Ramos (cell line): ENCODE results near the gene CYLD.

Experiments
- in situ Hi-C: fragments of 300-500 bp; cut with MboI; formaldehyde crosslinking; loops from one replicate; pipeline ENCODE4 v1.14.3; 2022; ENCODE audit warnings: low sequenced_read_pairs; ENCODE audit not compliant: unreplicated experiment

CYLD gene

GRCh38 chr16:50774405-50774804 is 32.5 kb downstream of the CYLD start:
- in situ Hi-C loops: no loop called here

GRCh38 chr16:50774960-50775359 is 33.1 kb downstream of the CYLD start:
- in situ Hi-C loops: no loop called here

DNA sequence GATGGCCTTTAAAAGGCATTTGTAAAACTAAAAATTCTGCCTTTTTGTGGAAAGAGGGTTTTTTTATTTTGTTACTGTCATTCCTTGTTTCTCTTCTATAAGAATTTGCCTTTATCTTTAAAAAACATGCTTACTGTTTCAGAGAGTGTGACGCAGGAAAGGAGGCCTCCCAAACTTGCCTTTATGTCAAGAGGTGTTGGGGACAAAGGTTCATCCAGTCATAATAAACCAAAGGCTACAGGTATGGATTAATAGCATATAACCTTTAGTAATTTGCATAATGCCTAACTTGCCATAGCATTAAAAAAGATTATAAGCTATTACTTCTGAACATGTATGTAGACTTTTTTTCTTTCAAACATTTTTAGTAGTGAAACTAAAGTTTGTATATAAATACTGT is 34.2 kb downstream of the CYLD start:
- in situ Hi-C loops: no loop called here

DNA sequence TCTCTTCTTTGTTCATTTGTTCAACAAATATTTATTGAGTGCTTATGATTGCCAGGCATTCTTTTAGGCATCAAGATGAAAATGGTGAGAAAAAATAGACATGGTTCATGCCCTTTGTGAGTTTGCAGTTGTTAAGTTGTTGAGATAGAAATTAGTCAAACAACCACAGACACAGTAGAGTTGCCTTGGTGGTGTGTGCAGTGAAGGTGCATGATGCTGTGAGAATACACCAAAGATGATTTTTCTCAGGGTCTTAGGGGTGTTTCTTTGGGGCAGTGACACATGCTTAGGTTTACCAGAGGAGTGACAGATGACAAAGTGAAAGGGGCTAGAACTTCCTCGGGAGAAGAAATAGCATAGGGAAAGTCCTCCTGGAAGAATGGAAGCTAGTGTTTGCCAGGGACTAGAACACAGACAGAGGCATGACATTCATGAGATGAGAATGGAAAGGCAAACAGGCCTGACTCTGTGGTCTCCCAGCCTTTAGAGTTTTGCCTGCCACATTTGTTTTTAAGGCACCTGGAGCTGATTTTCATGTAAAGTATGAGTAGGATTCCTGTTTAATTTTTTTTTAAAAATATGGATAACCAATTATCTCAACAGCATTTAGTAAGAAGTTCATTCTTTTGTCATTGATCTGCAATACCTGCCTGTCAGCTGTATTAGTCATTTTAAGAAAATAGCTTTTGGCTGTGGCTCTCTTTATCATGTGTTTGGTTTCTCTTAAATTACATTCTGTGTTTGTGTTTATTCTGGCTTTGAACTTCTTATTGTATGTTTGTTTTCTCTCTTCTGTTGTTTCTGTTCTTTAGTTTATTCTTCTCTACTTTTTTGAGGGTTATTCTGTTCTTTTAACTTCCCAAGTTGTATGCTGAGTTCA is 36.6 kb downstream of the CYLD start:
- in situ Hi-C loops: no loop called here

GRCh38 chr16:50781043-50781442 is 39.2 kb downstream of the CYLD start:
- in situ Hi-C loops: no loop called here

- in situ Hi-C loops: no loop called here
Observed at GRCh38 chr16:50781518-50781917, 39.6 kb downstream of the CYLD start.

GRCh38 chr16:50789757-50790156 is 47.9 kb downstream of the CYLD start:
- in situ Hi-C loops: no loop called here

DNA sequence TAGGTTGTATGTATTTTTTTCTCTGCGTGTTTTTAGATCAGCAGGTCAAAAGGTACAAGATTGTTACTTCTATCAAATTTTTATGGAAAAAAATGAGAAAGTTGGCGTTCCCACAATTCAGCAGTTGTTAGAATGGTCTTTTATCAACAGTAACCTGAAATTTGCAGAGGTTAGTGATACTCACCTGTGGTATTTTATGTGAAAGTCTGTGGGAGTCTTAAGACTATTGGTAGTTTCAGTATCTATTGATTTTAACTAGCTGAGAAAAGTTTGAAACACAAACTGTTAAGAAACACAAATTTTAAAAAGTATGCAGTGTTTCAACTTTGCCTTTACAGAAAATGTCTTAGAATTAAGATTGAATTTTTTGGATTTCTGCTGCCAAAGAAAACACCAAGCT is 49.6 kb downstream of the CYLD start:
- in situ Hi-C loops: no loop called here

- in situ Hi-C loops: no loop called here
Observed at GRCh38 chr16:50796829-50797228, 54.9 kb downstream of the CYLD start.

GRCh38 chr16:50797456-50797855 is 55.6 kb downstream of the CYLD start:
- in situ Hi-C loops: no loop called here

DNA sequence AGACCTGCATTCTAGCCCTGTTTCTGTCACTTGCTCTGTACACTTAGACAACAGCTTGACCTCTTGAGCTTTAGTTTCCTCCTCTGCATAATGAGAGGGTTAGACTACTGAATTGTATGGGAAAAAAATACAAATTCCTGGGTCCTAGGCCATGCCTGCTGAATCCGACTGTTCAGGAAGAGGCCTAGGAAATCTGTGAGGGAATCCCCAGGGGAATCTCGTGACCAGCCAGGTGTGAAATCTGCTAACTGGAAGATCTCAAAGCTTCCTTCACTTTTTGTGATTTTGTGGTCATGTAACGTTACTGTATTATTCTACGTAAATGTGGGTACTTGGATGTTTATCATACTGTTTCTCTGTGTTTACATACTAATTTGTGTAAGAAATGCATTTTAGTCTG is 58.2 kb downstream of the CYLD start:
- in situ Hi-C loops: loop anchor here (10.0 kb wide), 1 partner anchor 125 kb away; no protein-coding TSS in a partner anchor

DNA sequence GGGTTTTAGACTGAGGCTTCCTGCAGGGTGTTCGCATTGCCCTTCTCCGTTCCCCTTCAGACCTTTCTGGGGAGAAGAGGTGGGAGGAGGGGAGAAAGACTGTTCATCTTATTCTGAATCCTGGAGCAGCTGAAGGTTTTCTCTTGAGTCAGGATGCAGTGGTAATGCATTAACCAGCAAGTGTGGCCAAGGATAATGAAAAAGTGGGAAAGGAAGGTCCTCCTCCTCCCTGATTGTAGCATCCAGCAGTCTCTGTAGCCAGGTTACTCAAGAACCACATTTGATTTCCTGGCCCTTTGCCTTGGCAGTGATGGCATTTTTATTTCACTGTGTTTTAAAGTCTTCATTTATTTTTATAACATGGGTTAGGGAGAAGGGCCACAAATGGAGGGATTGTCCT is 59.1 kb downstream of the CYLD start:
- in situ Hi-C loops: loop anchor here (10.0 kb wide), 1 partner anchor 126 kb away; no protein-coding TSS in a partner anchor

DNA sequence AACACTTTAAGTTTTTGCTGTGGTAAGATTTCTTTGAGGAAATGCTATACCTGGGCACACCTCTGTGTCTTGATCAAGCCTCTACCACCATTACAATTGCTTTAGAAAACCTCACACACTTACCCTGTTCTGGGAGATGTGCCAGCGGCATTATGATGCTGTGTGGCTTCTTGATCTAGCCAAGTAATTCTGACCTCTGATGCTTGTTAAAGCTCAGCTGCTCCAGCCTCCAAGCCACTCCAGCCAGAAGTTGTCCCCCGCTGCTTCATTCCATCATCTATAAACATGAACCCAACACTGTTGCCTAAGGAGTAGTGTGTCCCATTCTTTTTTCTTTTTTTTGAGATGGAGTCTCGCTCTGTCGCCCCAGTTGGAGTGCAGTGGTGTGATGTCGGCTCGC is 60.1 kb downstream of the CYLD start:
- in situ Hi-C loops: loop anchor here (10.0 kb wide), 1 partner anchor 127 kb away; no protein-coding TSS in a partner anchor

- in situ Hi-C loops: loop anchor here (10.0 kb wide), 1 partner anchor 128 kb away; no protein-coding TSS in a partner anchor
Observed at GRCh38 chr16:50802961-50803360, 61.1 kb downstream of the CYLD start.

GRCh38 chr16:50804290-50804907 is 62.5 kb downstream of the CYLD start:
- in situ Hi-C loops: loop anchor here (10.0 kb wide), 1 partner anchor 130 kb away; no protein-coding TSS in a partner anchor

DNA sequence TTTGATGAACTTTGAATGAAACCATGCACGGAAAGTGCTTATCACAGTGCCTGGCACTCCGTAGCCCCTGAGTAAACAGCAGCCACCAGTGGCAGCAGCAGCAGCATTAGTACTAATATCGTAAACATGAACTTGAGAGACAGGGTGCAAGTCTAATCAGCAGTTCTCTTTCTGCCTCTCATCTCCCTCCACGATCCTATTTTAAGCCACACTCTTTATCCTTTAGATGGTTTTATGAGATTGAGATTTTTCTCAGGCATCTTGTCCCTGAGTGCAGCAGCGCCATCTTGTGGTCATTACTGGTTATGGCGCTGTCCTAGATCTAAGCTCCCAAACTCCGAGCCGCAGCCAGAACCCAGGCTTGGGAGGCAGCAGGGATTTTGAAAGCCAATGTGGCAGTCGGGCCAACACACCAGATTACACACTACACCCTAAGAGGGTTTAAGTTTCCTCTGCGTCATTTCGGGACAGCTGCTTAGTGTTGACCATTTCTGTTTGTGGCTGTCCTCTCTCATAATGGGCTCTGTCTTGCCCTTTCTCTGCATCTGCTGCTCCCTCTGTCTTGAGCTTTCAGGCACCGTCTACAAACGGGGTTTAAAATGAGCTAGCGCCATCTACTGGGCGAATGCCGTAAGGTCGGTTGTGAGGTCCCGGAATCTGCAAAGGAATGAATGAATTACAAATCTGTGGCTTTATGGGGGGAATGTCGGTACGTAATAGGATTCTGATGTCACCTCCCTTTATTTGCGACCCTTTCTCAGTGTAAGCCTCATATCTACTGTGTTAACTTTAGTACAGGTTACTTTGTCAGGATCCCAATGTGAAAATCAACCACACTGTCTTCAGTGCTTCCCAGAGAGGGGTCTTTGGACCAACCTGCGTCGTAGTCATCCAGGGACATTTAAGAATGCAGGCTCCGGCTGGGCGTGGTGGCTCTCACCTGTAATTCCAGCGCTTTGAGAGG is 64.5 kb downstream of the CYLD start:
- in situ Hi-C loops: loop anchor here (10.0 kb wide), 1 partner anchor 132 kb away; no protein-coding TSS in a partner anchor

DNA sequence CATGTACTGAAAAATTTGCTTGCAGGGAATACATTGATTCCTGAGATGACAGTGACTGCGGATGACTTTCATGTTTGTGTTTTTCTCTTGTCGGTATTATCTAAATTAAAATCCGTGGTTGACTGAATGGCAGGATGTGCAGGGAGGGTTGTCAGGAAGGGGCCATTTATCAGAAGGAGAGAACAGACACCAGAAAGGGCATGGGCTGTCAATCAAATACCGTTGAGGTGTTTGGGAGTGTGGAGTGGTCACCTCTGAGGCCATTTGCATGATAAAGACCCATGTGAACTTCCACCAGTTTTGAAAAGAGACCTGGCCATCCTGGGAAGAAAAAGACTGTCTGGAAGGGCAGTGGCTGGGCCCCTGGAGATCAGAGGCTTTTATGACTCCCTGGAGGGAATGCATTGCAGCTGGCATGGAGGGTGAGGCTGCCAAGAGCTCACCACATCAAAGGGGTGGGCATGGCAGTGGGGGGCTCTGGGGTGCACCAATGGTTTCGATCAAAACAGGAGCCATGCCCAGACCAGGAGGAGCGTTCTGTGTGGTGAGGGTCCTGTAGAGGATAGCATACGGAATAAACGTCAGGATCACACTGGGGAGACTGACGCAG is 67.1 kb downstream of the CYLD start:
- in situ Hi-C loops: loop anchor here (10.0 kb wide), 1 partner anchor 134 kb away; no protein-coding TSS in a partner anchor

GRCh38 chr16:50809561-50809960 is 67.7 kb downstream of the CYLD start:
- in situ Hi-C loops: loop anchor here (10.0 kb wide), 1 partner anchor 135 kb away; no protein-coding TSS in a partner anchor

DNA sequence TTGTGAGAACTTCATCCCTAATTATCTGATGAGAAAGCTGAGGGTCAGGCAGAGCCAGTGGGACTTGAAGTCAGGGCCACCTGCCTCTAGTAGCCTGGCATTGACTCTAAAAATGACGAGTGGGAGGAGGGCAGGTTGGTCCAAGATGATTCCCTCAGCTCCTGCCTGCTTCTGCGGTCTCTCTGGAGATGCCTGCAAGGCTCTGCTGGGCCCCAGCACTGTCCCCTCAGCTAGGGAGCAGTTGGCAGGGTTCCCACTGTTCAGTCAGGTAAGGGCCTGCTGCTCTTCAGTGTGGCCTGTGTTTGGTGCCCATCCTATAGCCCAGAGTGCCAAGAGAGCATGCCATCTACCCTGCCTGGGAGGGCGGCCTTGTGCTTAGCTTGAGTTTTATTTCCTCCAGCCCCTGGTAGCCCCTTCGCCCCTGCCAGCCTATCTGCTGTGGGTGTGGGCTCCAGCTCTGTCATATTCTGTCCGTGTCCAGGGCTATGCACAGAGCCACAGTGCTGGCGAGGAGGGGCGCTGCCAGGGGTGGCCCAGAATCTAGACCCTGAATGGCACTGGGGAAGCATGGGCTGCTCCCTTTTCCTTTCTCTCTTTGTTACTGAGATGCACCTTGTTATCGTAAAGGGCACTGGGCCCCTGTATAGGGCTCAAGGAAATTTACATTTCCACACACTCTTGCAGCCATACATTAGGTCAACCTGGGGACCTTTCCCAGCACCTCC is 68.5 kb downstream of the CYLD start:
- in situ Hi-C loops: no loop called here
